Endothelial cell of umbilical vein (primary cell): Measurements from ENCODE around the gene KANSL1.

Source experiments
- EZH2 ChIP-seq: IDR thresholded peaks from 2 replicates; pipeline ENCODE4 v1.6.1; 2012; ENCODE audit warnings: borderline replicate concordance, low read depth, mild to moderate bottlenecking, moderate library complexity, low read length, inconsistent platforms; ENCODE audit not compliant: severe bottlenecking
- FOS ChIP-seq: IDR thresholded peaks from 2 replicates; pipeline ENCODE4 v1.6.1; 2011; ENCODE audit warnings: mild to moderate bottlenecking, low read length, moderate library complexity, borderline replicate concordance; ENCODE audit not compliant: insufficient read depth
- GATA2 ChIP-seq: IDR thresholded peaks from 2 replicates; pipeline ENCODE4 v1.7.0; 2011; ENCODE audit warnings: low read depth, mild to moderate bottlenecking, moderate library complexity, mixed read lengths, low read length; ENCODE audit not compliant: insufficient read length, insufficient read depth
- JUN ChIP-seq: IDR thresholded peaks from 2 replicates; pipeline ENCODE4 v1.6.1; 2011; ENCODE audit warnings: borderline replicate concordance, low read depth; ENCODE audit not compliant: insufficient read length, insufficient read depth
- MAX ChIP-seq: IDR thresholded peaks from 2 replicates; pipeline ENCODE4 v1.6.1; 2011; ENCODE audit not compliant: insufficient read depth, insufficient read length
- MYC ChIP-seq: IDR thresholded peaks from one replicate; pipeline ENCODE4 v1.6.1; 2011; ENCODE audit warnings: mild to moderate bottlenecking, low read depth, low read length
- POLR2A ChIP-seq: IDR thresholded peaks from 2 replicates; pipeline ENCODE4 v1.6.1; 2012; ENCODE audit warnings: low read depth, mild to moderate bottlenecking, control low read depth, low read length
- POLR2AphosphoS5 ChIP-seq: IDR thresholded peaks from 2 replicates; pipeline ENCODE4 v1.6.1; 2012; ENCODE audit warnings: low read depth, mild to moderate bottlenecking, control low read depth, low read length, moderate library complexity; ENCODE audit not compliant: insufficient read depth
- TF ChIP-seq, protein P1 (sequence below), 2 donors: IDR thresholded peaks; 1 replicate in 1 of 2; 2 replicates in 1 of 2; pipeline ENCODE4 v1.5.1; 2011; ENCODE audit warnings: low read length in 2 of 2, mild to moderate bottlenecking in 2 of 2, moderate library complexity in 2 of 2, control low read depth in 1 of 2, inconsistent platforms in 1 of 2, low read depth in 1 of 2; ENCODE audit not compliant: insufficient read depth in 1 of 2; ENCODE audit errors: extremely low read depth in 1 of 2

GRCh38 chr17:46163316-46163715, 29.9 kb downstream of the KANSL1 start:
- TF ChIP-seq, protein P1, sequence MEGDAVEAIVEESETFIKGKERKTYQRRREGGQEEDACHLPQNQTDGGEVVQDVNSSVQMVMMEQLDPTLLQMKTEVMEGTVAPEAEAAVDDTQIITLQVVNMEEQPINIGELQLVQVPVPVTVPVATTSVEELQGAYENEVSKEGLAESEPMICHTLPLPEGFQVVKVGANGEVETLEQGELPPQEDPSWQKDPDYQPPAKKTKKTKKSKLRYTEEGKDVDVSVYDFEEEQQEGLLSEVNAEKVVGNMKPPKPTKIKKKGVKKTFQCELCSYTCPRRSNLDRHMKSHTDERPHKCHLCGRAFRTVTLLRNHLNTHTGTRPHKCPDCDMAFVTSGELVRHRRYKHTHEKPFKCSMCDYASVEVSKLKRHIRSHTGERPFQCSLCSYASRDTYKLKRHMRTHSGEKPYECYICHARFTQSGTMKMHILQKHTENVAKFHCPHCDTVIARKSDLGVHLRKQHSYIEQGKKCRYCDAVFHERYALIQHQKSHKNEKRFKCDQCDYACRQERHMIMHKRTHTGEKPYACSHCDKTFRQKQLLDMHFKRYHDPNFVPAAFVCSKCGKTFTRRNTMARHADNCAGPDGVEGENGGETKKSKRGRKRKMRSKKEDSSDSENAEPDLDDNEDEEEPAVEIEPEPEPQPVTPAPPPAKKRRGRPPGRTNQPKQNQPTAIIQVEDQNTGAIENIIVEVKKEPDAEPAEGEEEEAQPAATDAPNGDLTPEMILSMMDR (IDR thresholded peaks at IDR 0.05; ENCODE audit: extremely low read depth in 1 of 2, insufficient read depth in 1 of 2, low read depth in 1 of 2, low read length in 2 of 2) = no peak
- TF ChIP-seq POLR2A (no peak), MAX (no peak), POLR2AphosphoS5 (no peak), EZH2 (no peak), MYC (no peak), JUN (no peak), GATA2 (no peak), FOS (no peak)
